Erythroblast (primary cell): ENCODE data around the gene DUSP1.

Experiments
- GATA1 ChIP-seq: IDR thresholded peaks from 2 replicates; pipeline ENCODE4 v1.6.1; 2011; ENCODE audit warnings: low read depth, mild to moderate bottlenecking, control low read depth, low read length, moderate library complexity
- POLR2A ChIP-seq: IDR thresholded peaks from 2 replicates; pipeline ENCODE4 v1.6.1; 2011; ENCODE audit warnings: mild to moderate bottlenecking, low read length

GRCh38 chr5:172769342-172769615, 1.7 kb downstream of the DUSP1 start:
- no peak for TF ChIP-seq POLR2A
- no peak for TF ChIP-seq GATA1
